ENCODE results near the gene DUSP7. TPM values are rescaled to one million over a fixed set of nuclear protein-coding genes. Genes with fewer than 3 reads are reported as not detected.

Gene DUSP7
- total RNA-seq, 1 experiment from 2014 or later: 18.8 TPM

DNA sequence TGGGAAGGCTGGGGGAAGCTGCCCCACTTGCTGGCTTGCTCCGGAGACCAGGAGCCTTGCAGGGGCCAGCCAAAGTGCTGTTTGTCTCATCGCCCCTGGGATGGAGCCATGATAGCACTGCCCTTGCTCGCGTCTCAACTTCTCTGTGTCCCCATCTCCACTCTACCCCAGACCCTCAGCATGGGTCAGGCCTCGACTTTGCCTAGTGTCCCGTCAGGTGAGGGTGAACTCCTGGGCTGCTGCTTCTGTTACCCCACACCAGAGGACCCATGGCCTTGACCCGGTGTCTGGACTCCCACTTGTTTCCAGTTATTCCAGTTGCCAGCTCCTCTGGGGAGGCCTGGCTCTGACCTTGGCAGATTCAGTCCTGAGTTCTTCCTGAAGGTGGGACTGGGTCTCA is 36.5 kb upstream of the DUSP7 start:
- Mint-ChIP-seq H3K27ac (no peak overlapping the region; the same call in 1 of the 2 replicates), H3K27me3 (ENCODE audit: low read depth) (no peaks in the 10 kb centered on the region), H3K4me3 (no peak overlapping the region), H3K9me3 (no peaks in the 10 kb centered on the region), H3K4me1 (no peaks in the 10 kb centered on the region), H3K36me3 (peaks cover 14% of the 10 kb centered on the region; the same call in 1 of the 2 replicates)
- DNase-seq (ENCODE audit: low spot score) (no peak), ATAC-seq (no peak)
- CTCF ChIA-PET: interaction anchor here (1.0 to 3.2 kb wide), 3 partner anchors 30 to 89 kb away, joined by 4 to 18 read pairs (median 4); no protein-coding TSS in a partner anchor
- POLR2A ChIA-PET: no interaction called here
- TF ChIP-seq SMAD3 (CRISPR knock-in tag; IDR thresholded peaks at IDR 0.05; ENCODE audit: borderline replicate concordance): no peak
- no peak for TF ChIP-seq TCF7 (CRISPR knock-in tag; IDR thresholded peaks at IDR 0.05; ENCODE audit: low read depth)
- TF ChIP-seq, protein P1, sequence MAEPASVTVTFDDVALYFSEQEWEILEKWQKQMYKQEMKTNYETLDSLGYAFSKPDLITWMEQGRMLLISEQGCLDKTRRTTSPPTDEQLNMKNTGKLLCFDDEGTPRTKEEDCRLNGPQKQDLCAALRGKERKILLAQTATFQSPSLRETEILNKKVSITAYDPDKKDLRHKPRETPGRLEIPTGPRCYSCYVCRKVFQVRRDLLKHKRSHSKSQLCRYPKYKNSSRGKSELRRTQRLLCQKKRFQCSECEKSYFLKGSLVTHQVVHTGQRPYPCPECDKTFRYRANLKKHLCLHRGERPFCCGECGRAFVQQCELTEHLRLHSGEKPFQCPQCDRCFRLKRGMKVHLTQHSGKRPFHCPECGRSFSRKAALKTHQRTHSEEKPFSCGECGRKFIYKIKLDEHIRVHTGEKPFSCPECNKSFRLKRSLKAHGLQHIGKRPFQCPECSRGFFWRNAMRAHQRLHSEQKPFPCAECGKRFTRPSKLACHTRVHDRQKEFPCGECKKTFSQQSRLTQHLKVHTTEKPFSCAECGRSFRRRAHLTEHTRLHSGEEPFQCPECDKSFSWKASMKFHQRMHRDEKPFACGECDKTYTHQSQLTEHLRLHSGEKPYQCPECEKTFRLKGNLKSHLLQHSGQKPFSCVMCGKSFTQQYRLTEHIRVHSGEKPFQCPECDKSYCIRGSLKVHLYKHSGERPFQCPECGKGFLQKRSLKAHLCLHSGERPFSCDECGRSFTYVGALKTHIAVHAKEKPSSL (CRISPR knock-in tag; conservative IDR thresholded peaks at IDR 0.05): no peak
- TF ChIP-seq, protein P2, sequence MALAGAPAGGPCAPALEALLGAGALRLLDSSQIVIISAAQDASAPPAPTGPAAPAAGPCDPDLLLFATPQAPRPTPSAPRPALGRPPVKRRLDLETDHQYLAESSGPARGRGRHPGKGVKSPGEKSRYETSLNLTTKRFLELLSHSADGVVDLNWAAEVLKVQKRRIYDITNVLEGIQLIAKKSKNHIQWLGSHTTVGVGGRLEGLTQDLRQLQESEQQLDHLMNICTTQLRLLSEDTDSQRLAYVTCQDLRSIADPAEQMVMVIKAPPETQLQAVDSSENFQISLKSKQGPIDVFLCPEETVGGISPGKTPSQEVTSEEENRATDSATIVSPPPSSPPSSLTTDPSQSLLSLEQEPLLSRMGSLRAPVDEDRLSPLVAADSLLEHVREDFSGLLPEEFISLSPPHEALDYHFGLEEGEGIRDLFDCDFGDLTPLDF (CRISPR knock-in tag; IDR thresholded peaks at IDR 0.05): no peak
- no peak for TF ChIP-seq CREB1 (CRISPR knock-in tag; IDR thresholded peaks at IDR 0.05)
- TF ChIP-seq ATF1 (CRISPR knock-in tag; IDR thresholded peaks at IDR 0.05): no peak
- TF ChIP-seq CBFB (CRISPR knock-in tag; IDR thresholded peaks at IDR 0.05; ENCODE audit: low read depth): no peak
- TF ChIP-seq, protein P3, sequence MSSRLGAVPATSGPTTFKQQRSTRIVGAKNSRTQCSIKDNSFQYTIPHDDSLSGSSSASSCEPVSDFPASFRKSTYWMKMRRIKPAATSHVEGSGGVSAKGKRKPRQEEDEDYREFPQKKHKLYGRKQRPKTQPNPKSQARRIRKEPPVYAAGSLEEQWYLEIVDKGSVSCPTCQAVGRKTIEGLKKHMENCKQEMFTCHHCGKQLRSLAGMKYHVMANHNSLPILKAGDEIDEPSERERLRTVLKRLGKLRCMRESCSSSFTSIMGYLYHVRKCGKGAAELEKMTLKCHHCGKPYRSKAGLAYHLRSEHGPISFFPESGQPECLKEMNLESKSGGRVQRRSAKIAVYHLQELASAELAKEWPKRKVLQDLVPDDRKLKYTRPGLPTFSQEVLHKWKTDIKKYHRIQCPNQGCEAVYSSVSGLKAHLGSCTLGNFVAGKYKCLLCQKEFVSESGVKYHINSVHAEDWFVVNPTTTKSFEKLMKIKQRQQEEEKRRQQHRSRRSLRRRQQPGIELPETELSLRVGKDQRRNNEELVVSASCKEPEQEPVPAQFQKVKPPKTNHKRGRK (CRISPR knock-in tag; IDR thresholded peaks at IDR 0.05; ENCODE audit: borderline replicate concordance): no peak
- no peak for TF ChIP-seq ZNF317 (CRISPR knock-in tag; IDR thresholded peaks at IDR 0.05; ENCODE audit: borderline replicate concordance, low read depth)
- TF ChIP-seq, protein P4, sequence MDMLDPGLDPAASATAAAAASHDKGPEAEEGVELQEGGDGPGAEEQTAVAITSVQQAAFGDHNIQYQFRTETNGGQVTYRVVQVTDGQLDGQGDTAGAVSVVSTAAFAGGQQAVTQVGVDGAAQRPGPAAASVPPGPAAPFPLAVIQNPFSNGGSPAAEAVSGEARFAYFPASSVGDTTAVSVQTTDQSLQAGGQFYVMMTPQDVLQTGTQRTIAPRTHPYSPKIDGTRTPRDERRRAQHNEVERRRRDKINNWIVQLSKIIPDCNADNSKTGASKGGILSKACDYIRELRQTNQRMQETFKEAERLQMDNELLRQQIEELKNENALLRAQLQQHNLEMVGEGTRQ (CRISPR knock-in tag; IDR thresholded peaks at IDR 0.05): no peak
- TF ChIP-seq, protein P5, sequence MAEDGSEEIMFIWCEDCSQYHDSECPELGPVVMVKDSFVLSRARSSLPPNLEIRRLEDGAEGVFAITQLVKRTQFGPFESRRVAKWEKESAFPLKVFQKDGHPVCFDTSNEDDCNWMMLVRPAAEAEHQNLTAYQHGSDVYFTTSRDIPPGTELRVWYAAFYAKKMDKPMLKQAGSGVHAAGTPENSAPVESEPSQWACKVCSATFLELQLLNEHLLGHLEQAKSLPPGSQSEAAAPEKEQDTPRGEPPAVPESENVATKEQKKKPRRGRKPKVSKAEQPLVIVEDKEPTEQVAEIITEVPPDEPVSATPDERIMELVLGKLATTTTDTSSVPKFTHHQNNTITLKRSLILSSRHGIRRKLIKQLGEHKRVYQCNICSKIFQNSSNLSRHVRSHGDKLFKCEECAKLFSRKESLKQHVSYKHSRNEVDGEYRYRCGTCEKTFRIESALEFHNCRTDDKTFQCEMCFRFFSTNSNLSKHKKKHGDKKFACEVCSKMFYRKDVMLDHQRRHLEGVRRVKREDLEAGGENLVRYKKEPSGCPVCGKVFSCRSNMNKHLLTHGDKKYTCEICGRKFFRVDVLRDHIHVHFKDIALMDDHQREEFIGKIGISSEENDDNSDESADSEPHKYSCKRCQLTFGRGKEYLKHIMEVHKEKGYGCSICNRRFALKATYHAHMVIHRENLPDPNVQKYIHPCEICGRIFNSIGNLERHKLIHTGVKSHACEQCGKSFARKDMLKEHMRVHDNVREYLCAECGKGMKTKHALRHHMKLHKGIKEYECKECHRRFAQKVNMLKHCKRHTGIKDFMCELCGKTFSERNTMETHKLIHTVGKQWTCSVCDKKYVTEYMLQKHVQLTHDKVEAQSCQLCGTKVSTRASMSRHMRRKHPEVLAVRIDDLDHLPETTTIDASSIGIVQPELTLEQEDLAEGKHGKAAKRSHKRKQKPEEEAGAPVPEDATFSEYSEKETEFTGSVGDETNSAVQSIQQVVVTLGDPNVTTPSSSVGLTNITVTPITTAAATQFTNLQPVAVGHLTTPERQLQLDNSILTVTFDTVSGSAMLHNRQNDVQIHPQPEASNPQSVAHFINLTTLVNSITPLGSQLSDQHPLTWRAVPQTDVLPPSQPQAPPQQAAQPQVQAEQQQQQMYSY (CRISPR knock-in tag; IDR thresholded peaks at IDR 0.05): no peak
- TF ChIP-seq, protein P6, sequence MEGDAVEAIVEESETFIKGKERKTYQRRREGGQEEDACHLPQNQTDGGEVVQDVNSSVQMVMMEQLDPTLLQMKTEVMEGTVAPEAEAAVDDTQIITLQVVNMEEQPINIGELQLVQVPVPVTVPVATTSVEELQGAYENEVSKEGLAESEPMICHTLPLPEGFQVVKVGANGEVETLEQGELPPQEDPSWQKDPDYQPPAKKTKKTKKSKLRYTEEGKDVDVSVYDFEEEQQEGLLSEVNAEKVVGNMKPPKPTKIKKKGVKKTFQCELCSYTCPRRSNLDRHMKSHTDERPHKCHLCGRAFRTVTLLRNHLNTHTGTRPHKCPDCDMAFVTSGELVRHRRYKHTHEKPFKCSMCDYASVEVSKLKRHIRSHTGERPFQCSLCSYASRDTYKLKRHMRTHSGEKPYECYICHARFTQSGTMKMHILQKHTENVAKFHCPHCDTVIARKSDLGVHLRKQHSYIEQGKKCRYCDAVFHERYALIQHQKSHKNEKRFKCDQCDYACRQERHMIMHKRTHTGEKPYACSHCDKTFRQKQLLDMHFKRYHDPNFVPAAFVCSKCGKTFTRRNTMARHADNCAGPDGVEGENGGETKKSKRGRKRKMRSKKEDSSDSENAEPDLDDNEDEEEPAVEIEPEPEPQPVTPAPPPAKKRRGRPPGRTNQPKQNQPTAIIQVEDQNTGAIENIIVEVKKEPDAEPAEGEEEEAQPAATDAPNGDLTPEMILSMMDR (IDR thresholded peaks at IDR 0.05): no peak
- TF ChIP-seq, protein P7, sequence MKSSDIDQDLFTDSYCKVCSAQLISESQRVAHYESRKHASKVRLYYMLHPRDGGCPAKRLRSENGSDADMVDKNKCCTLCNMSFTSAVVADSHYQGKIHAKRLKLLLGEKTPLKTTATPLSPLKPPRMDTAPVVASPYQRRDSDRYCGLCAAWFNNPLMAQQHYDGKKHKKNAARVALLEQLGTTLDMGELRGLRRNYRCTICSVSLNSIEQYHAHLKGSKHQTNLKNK (CRISPR knock-in tag; IDR thresholded peaks at IDR 0.05): no peak
- no peak for TF ChIP-seq ELF4 (CRISPR knock-in tag; IDR thresholded peaks at IDR 0.05; ENCODE audit: low read depth)
- TF ChIP-seq NFYB (CRISPR knock-in tag; conservative IDR thresholded peaks at IDR 0.05; ENCODE audit: low read depth): no peak
- TF ChIP-seq JUN (CRISPR knock-in tag; IDR thresholded peaks at IDR 0.05): no peak
- TF ChIP-seq HMGA2 (CRISPR knock-in tag; IDR thresholded peaks at IDR 0.05): no peak

Data from WTC11 (cell line).